ENCODE results near the gene ATP8A1.

GRCh38 chr4:42442601-42443000, 214.3 kb downstream of the ATP8A1 start:
- TF ChIP-seq EZH2 (IDR thresholded peaks at IDR 0.05; ENCODE audit: borderline replicate concordance, low read depth, low read length, severe bottlenecking) (no peak), CTCF (IDR thresholded peaks at IDR 0.05; ENCODE audit: borderline replicate concordance, extremely low read depth, low read length, poor library complexity, severe bottlenecking) (no peak)
